Neural cell (in vitro differentiated cells): ENCODE results near the gene LAGE3. TPM values are rescaled to one million over a fixed set of nuclear protein-coding genes. Genes with fewer than 3 reads are reported as not detected.

Experiments
- H2AFZ ChIP-seq: fragments of 200-600, 300-800 bp; sonication (generic), shearing (Covaris generic); 2 replicates; pipeline ENCODE4 v1.6.0; 2014; ENCODE audit warnings: low read depth, mild to moderate bottlenecking, antibody characterized with exemption, low read length, moderate library complexity
- H3F3A ChIP-seq: fragments of 200-600 bp; shearing (Covaris generic); 2 replicates; pipeline ENCODE4 v1.6.1; 2016; ENCODE audit warnings: mild to moderate bottlenecking, moderate library complexity, mixed read lengths, antibody characterized with exemption, low read length; ENCODE audit not compliant: insufficient read depth, poor library complexity, severe bottlenecking
- H3K27ac ChIP-seq: fragments of 200-600, 300-800 bp; sonication (generic), shearing (Covaris generic); 2 replicates; pipeline ENCODE4 v1.5.1; 2014; ENCODE audit warnings: mild to moderate bottlenecking, low read length, moderate library complexity
- H3K27me3 ChIP-seq: fragments of 300-800, 200-600 bp; sonication (generic), shearing (Covaris generic); 2 replicates; pipeline ENCODE4 v1.6.0; 2014; ENCODE audit warnings: mild to moderate bottlenecking, low read depth, low read length, moderate library complexity; ENCODE audit not compliant: insufficient read depth
- H3K36me3 ChIP-seq: fragments of 300-800, 200-600 bp; sonication (generic), shearing (Covaris generic); 2 replicates; pipeline ENCODE4 v1.5.1; 2014; ENCODE audit warnings: mild to moderate bottlenecking, antibody characterized with exemption, low read length, moderate library complexity; ENCODE audit not compliant: insufficient read depth
- H3K4me2 ChIP-seq: fragments of 300-800, 200-600 bp; sonication (generic), shearing (Covaris generic); 2 replicates; pipeline ENCODE4 v1.6.0; 2014; ENCODE audit warnings: mild to moderate bottlenecking, low read length
- H3K4me3 ChIP-seq: fragments of 300-800, 200-600 bp; sonication (generic), shearing (Covaris generic); 2 replicates; pipeline ENCODE4 v1.5.1; 2014; ENCODE audit warnings: mild to moderate bottlenecking, low read length, moderate library complexity
- H3K79me2 ChIP-seq: fragments of 200-600 bp; shearing (Covaris generic); replicated peaks from 2 replicates; pipeline ENCODE4 v1.6.0; 2014; ENCODE audit warnings: mild to moderate bottlenecking, low read length, moderate library complexity; ENCODE audit not compliant: insufficient read depth
- H3K9ac ChIP-seq: fragments of 300-800, 200-600 bp; sonication (generic), shearing (Covaris generic); 2 replicates; pipeline ENCODE4 v1.6.1; 2016; ENCODE audit warnings: mild to moderate bottlenecking, low read length, mixed read lengths
- H3K9me2 ChIP-seq: fragments of 200-600 bp; shearing (Covaris generic); 2 replicates; pipeline ENCODE4 v1.6.1; 2016; ENCODE audit warnings: mild to moderate bottlenecking, low read length, mixed read lengths; ENCODE audit not compliant: insufficient read depth
- H3K9me3 ChIP-seq: fragments of 200-600, 300-800 bp; sonication (generic), shearing (Covaris generic); 2 replicates; pipeline ENCODE4 v1.6.1; 2016; ENCODE audit warnings: mild to moderate bottlenecking, mixed run types, low read length, moderate library complexity, mixed read lengths
- H4K20me1 ChIP-seq: fragments of 200-600 bp; shearing (Covaris generic); 2 replicates; pipeline ENCODE4 v1.6.1; 2016; ENCODE audit warnings: mild to moderate bottlenecking, mixed run types; ENCODE audit not compliant: insufficient read depth
- EP300 ChIP-seq: fragments of 450-650 bp; conservative IDR thresholded peaks from 2 replicates; pipeline ENCODE4 v1.6.1; 2014; ENCODE audit warnings: antibody characterized with exemption, mild to moderate bottlenecking, moderate library complexity; ENCODE audit not compliant: poor library complexity, severe bottlenecking
- EZH2 ChIP-seq: fragments of 200-600, 300-800 bp; shearing (Covaris generic), sonication (generic); IDR thresholded peaks from 2 replicates; pipeline ENCODE4 v1.6.1; 2014; ENCODE audit warnings: antibody characterized with exemption, low read length, borderline replicate concordance, mild to moderate bottlenecking; ENCODE audit not compliant: insufficient read depth, poor library complexity, severe bottlenecking
- POLR2AphosphoS5 ChIP-seq: IDR thresholded peaks from 2 replicates; pipeline ENCODE4 v1.6.1; 2012
- RAD21 ChIP-seq: fragments of 450-650 bp; conservative IDR thresholded peaks from 2 replicates; pipeline ENCODE4 v1.6.1; 2014; ENCODE audit warnings: antibody characterized with exemption, mild to moderate bottlenecking, moderate library complexity
- TAF1 ChIP-seq: IDR thresholded peaks from 2 replicates; pipeline ENCODE4 v1.6.1; 2012; ENCODE audit warnings: low read depth
- polyA plus RNA-seq: library from polyadenylated mRNA; depleted of rRNA; stranded (reverse); fragments of >200 nt; gene quantifications from 2 replicates; pipeline ENCODE4 v1.2.3, GENCODE V29; 2014
- TF ChIP-seq, protein P1 (sequence below): IDR thresholded peaks from 2 replicates; pipeline ENCODE4 v1.6.1; 2012; ENCODE audit warnings: borderline replicate concordance
- TF ChIP-seq, protein P2 (sequence below): fragments of 450-650 bp; IDR thresholded peaks from 2 replicates; pipeline ENCODE4 v1.5.1; 2014; ENCODE audit warnings: antibody characterized with exemption, mild to moderate bottlenecking, moderate library complexity; ENCODE audit not compliant: poor library complexity, severe bottlenecking

LAGE3 gene
- polyA plus RNA-seq, 1 donor from 2014 or later = 37.3 TPM

DNA sequence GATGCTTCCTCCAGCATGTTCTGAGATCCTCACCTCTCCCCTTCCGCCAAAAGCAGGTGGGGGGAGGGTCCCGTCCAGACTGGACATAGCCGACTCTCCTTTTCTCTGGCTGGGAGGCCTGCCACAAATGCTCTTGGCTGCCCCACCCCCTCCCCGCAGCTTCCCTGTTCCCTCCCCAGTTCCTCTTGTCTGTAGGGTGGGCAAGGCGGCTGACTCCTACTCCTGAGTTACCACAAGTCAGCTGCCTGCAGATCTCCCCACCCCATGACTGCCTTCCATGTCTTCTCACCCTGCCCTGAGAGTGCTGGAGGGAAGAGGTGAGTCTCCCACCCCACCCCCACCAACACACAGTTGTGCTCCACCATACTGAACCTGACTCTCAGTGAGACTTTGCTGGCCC lies 47.7 kb downstream of the LAGE3 start:
- Histone ChIP-seq H3K27ac (no peak overlapping the region), H3K4me3 (no peak overlapping the region)
- TF ChIP-seq EP300 (no peak), RAD21 (no peak)
- TF ChIP-seq, protein P1, sequence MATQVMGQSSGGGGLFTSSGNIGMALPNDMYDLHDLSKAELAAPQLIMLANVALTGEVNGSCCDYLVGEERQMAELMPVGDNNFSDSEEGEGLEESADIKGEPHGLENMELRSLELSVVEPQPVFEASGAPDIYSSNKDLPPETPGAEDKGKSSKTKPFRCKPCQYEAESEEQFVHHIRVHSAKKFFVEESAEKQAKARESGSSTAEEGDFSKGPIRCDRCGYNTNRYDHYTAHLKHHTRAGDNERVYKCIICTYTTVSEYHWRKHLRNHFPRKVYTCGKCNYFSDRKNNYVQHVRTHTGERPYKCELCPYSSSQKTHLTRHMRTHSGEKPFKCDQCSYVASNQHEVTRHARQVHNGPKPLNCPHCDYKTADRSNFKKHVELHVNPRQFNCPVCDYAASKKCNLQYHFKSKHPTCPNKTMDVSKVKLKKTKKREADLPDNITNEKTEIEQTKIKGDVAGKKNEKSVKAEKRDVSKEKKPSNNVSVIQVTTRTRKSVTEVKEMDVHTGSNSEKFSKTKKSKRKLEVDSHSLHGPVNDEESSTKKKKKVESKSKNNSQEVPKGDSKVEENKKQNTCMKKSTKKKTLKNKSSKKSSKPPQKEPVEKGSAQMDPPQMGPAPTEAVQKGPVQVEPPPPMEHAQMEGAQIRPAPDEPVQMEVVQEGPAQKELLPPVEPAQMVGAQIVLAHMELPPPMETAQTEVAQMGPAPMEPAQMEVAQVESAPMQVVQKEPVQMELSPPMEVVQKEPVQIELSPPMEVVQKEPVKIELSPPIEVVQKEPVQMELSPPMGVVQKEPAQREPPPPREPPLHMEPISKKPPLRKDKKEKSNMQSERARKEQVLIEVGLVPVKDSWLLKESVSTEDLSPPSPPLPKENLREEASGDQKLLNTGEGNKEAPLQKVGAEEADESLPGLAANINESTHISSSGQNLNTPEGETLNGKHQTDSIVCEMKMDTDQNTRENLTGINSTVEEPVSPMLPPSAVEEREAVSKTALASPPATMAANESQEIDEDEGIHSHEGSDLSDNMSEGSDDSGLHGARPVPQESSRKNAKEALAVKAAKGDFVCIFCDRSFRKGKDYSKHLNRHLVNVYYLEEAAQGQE = no peak

DNA sequence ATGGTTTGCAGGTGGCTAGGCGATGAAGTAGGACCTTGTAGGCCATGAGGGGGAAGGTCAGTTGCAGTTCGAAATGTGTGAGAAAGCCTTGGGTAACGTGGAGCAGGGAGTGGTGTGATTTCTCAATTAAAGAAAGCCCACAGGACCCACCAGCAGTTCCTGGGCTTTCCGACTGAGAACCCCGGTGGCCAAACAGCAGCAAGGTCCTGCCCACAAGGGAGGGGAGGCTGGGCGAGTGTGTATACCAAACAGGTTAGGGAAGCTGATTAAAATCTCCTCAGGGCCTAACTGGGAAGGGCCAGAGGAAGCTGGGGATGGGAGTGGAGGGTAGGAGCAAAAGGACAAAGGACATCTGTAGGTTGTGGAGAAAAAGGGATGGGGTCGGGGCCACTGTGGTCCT lies 48.2 kb downstream of the LAGE3 start:
- no peaks in the 10 kb centered on the region for H4K20me1 ChIP-seq
- no peaks in the 10 kb centered on the region for H3K36me3 ChIP-seq
- H3K9me3 ChIP-seq = no peaks in the 10 kb centered on the region
- no peaks in the 10 kb centered on the region for H3K27me3 ChIP-seq
- H2AFZ ChIP-seq = no peak overlapping the region
- no peaks in the 10 kb centered on the region for H3K9me2 ChIP-seq
- H3F3A ChIP-seq = no peaks in the 10 kb centered on the region
- TF ChIP-seq POLR2AphosphoS5 = no peak
- no peak for TF ChIP-seq EZH2
- no peak for TF ChIP-seq TAF1
- TF ChIP-seq, protein P1 = no peak
- TF ChIP-seq, protein P2, sequence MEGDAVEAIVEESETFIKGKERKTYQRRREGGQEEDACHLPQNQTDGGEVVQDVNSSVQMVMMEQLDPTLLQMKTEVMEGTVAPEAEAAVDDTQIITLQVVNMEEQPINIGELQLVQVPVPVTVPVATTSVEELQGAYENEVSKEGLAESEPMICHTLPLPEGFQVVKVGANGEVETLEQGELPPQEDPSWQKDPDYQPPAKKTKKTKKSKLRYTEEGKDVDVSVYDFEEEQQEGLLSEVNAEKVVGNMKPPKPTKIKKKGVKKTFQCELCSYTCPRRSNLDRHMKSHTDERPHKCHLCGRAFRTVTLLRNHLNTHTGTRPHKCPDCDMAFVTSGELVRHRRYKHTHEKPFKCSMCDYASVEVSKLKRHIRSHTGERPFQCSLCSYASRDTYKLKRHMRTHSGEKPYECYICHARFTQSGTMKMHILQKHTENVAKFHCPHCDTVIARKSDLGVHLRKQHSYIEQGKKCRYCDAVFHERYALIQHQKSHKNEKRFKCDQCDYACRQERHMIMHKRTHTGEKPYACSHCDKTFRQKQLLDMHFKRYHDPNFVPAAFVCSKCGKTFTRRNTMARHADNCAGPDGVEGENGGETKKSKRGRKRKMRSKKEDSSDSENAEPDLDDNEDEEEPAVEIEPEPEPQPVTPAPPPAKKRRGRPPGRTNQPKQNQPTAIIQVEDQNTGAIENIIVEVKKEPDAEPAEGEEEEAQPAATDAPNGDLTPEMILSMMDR = no peak
- H3K4me3 ChIP-seq = peak overlapping the region; percentile 30
- no peak overlapping the region for H3K4me2 ChIP-seq
- no peak overlapping the region for H3K9ac ChIP-seq
- H3K79me2 ChIP-seq = peaks cover 12% of the 10 kb centered on the region
- no peak overlapping the region for H3K27ac ChIP-seq

More for the DNA sequence above, 47.7 kb downstream of the LAGE3 start:
- no peaks in the 10 kb centered on the region for H3K9me2 ChIP-seq
- H3K36me3 ChIP-seq = no peaks in the 10 kb centered on the region
- no peak overlapping the region for H3K4me2 ChIP-seq
- H3K79me2 ChIP-seq = peaks cover 12% of the 10 kb centered on the region
- H3K9me3 ChIP-seq = no peaks in the 10 kb centered on the region
- H3F3A ChIP-seq = no peaks in the 10 kb centered on the region
- H3K9ac ChIP-seq = no peak overlapping the region
- no peaks in the 10 kb centered on the region for H3K27me3 ChIP-seq
- H2AFZ ChIP-seq = no peak overlapping the region
- no peaks in the 10 kb centered on the region for H4K20me1 ChIP-seq
